Measurements from ENCODE around the gene NCOA6. TPM values are rescaled to one million over a fixed set of nuclear protein-coding genes. Genes with fewer than 3 reads are reported as not detected.

NCOA6 gene
- polyA plus RNA-seq, 1 donor from 2014 or later: 13.0 TPM

- no peaks in the 10 kb centered on the region for H3K27me3 ChIP-seq (ENCODE audit: insufficient read depth, low read depth, low read length)
- H4K20me1 ChIP-seq (ENCODE audit: insufficient read depth): no peaks in the 10 kb centered on the region
- H3K36me3 ChIP-seq (ENCODE audit: insufficient read depth, low read length): peaks cover 10% of the 10 kb centered on the region
- H3K27ac ChIP-seq (ENCODE audit: low read length): no peak overlapping the region
- no peak overlapping the region for H3K4me3 ChIP-seq (ENCODE audit: low read length)
- H3K9me2 ChIP-seq (ENCODE audit: insufficient read depth, low read length): no peaks in the 10 kb centered on the region
- H3K79me2 ChIP-seq (replicated peaks; ENCODE audit: insufficient read depth, low read length): no peaks in the 10 kb centered on the region
- no peak overlapping the region for H3K9ac ChIP-seq (ENCODE audit: low read length)
- H3F3A ChIP-seq (ENCODE audit: insufficient read depth, low read length, poor library complexity, severe bottlenecking): no peaks in the 10 kb centered on the region
- TF ChIP-seq RAD21 (conservative IDR thresholded peaks at IDR 0.05) (no peak), MXI1 (conservative IDR thresholded peaks at IDR 0.05; ENCODE audit: poor library complexity, severe bottlenecking) (no peak), TAF1 (IDR thresholded peaks at IDR 0.05; ENCODE audit: low read depth) (no peak), EZH2 (IDR thresholded peaks at IDR 0.05; ENCODE audit: borderline replicate concordance, insufficient read depth, low read length, poor library complexity, severe bottlenecking) (no peak), EP300 (conservative IDR thresholded peaks at IDR 0.05; ENCODE audit: poor library complexity, severe bottlenecking) (no peak), POLR2AphosphoS5 (IDR thresholded peaks at IDR 0.05) (no peak), SMC3 (conservative IDR thresholded peaks at IDR 0.05; ENCODE audit: poor library complexity) (no peak), REST (IDR thresholded peaks at IDR 0.05; ENCODE audit: borderline replicate concordance) (no peak), CTCF (IDR thresholded peaks at IDR 0.05; ENCODE audit: poor library complexity, severe bottlenecking) (no peak)
- no peak overlapping the region for H3K4me2 ChIP-seq (ENCODE audit: low read length)
- H3K9me3 ChIP-seq (ENCODE audit: low read length): no peaks in the 10 kb centered on the region
- H2AFZ ChIP-seq (ENCODE audit: low read depth, low read length): no peak overlapping the region
These were observed 34.5 kb upstream of the NCOA6 start for GRCh38 chr20:34859826-34860545.

- Histone ChIP-seq H2AFZ (ENCODE audit: low read depth, low read length) (no peak overlapping the region), H3K27me3 (ENCODE audit: insufficient read depth, low read depth, low read length) (no peaks in the 10 kb centered on the region), H3K36me3 (ENCODE audit: insufficient read depth, low read length) (peaks cover 12% of the 10 kb centered on the region), H3K4me2 (ENCODE audit: low read length) (no peak overlapping the region), H3K27ac (ENCODE audit: low read length) (no peak overlapping the region), H3F3A (ENCODE audit: insufficient read depth, low read length, poor library complexity, severe bottlenecking) (no peaks in the 10 kb centered on the region), H3K4me3 (ENCODE audit: low read length) (no peak overlapping the region), H3K9me2 (ENCODE audit: insufficient read depth, low read length) (no peaks in the 10 kb centered on the region), H4K20me1 (ENCODE audit: insufficient read depth) (no peaks in the 10 kb centered on the region), H3K9ac (ENCODE audit: low read length) (no peak overlapping the region), H3K79me2 (replicated peaks; ENCODE audit: insufficient read depth, low read length) (no peaks in the 10 kb centered on the region), H3K9me3 (ENCODE audit: low read length) (no peaks in the 10 kb centered on the region)
- TF ChIP-seq EZH2 (IDR thresholded peaks at IDR 0.05; ENCODE audit: borderline replicate concordance, insufficient read depth, low read length, poor library complexity, severe bottlenecking): no peak
These were observed 33.9 kb upstream of the NCOA6 start for GRCh38 chr20:34859367-34859766.
